Measurements from ENCODE around the gene EEF1G. TPM values are rescaled to one million over a fixed set of nuclear protein-coding genes. Genes with fewer than 3 reads are reported as not detected.

EEF1G gene
- total RNA-seq, 1 donor from 2014 or later = 1,747 TPM

DNA sequence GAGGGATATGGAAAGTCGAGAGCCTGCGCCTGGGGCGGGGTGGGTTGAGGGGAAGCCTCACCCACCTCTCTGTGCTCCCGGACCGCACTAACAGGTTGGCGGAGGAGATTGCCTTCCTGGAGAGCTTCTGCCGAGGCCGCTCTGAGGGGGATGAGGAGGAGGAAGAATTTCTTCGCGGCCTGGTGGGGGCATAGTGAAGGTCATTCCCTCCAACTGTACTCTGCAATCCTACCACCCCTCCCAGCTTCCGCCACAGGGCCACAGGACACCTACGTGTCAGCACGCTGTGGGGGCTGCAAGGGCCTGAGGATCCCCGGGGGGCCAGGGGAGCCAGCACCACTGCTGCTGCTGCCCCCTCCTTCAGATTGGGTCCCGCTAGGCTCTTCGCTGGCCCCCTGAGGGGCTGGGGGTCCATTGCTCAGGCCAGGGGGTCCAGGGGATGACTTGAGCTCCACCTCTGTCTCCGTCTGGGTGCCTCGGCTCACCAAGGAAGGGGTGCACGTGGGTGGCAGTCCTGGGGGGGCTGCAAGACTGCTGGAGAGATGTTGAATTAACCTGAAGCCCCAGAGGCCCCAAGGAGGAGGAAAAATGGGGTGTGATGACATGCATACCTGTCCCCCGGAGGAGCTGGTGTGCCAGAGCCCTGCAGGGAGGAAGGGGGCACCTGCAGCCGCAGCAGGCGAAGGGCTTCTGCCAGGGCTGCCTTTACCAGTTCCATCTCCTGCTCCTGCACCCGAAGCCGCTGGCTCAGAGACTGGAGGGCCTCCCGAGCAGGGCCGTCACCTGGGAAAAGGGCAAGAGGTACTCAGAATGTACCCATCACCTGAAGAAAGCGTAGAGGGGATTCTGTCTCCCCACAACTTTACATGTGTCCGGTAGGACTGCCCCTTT, 37.4 kb upstream of the EEF1G start:
- Mint-ChIP-seq H3K27me3 (ENCODE audit: low read depth) (no peaks in the 10 kb centered on the region), H3K4me1 (peaks cover 21% of the 10 kb centered on the region), H3K27ac (peak overlapping the region; percentile 94), H3K4me3 (peak overlapping the region; percentile 90), H3K9me3 (no peaks in the 10 kb centered on the region), H3K36me3 (peaks cover 6% of the 10 kb centered on the region)
- TF ChIP-seq, protein P1, sequence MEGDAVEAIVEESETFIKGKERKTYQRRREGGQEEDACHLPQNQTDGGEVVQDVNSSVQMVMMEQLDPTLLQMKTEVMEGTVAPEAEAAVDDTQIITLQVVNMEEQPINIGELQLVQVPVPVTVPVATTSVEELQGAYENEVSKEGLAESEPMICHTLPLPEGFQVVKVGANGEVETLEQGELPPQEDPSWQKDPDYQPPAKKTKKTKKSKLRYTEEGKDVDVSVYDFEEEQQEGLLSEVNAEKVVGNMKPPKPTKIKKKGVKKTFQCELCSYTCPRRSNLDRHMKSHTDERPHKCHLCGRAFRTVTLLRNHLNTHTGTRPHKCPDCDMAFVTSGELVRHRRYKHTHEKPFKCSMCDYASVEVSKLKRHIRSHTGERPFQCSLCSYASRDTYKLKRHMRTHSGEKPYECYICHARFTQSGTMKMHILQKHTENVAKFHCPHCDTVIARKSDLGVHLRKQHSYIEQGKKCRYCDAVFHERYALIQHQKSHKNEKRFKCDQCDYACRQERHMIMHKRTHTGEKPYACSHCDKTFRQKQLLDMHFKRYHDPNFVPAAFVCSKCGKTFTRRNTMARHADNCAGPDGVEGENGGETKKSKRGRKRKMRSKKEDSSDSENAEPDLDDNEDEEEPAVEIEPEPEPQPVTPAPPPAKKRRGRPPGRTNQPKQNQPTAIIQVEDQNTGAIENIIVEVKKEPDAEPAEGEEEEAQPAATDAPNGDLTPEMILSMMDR (IDR thresholded peaks at IDR 0.05; ENCODE audit: unreplicated experiment) = no peak
- no peak for DNase-seq (ENCODE audit: low spot score in 2 of 2, unreplicated experiment in 2 of 2)

DNA sequence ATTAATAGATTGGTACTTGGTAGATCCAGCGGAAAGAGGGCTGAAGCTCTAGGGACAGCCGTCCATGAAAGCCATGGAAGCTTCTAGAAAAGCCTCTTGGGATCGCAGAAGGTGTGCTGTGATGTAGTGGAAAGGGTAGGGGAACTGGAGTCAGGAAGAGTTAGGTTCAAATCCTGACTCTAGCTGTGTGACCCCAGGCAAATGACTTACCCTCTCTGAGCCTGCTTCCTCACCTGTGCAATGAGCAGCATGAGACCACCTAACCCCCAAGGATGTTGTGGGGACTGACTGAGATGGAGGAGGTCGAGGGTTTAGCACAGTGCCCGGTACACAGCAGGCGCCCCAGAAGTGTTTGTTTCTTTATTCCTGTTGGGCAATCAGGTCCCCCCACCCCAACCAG, 36.7 kb upstream of the EEF1G start:
- no peak overlapping the region for H3K27ac Mint-ChIP-seq

DNA sequence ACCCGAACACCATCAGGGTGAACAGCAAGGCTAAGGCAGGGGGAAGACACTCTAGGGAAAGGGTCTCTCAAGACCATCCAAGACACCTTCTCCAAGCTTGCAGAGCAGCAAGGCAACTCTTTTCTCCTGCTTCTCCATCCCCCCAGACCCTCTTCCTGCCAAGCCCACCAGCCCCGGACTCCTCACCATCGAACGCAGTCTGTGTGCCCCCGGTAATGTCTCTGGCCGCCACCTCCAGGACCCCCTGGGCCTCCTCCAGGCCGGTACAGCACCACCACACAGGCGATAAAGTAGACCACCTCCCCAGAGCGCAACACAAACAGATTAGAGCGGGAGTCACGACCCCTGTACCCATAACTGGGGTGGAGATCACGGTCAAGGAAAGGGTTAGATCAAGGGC, 35.1 kb upstream of the EEF1G start:
- TF ChIP-seq, protein P1 (IDR thresholded peaks at IDR 0.05; ENCODE audit: unreplicated experiment) = no peak
- Mint-ChIP-seq H3K36me3 (peaks cover 10% of the 10 kb centered on the region), H3K4me1 (peaks cover 21% of the 10 kb centered on the region), H3K27me3 (ENCODE audit: low read depth) (no peaks in the 10 kb centered on the region), H3K4me3 (no peak overlapping the region), H3K9me3 (no peaks in the 10 kb centered on the region), H3K27ac (no peak overlapping the region)
- DNase-seq (ENCODE audit: low spot score in 2 of 2, unreplicated experiment in 2 of 2) = no peak

More for the DNA sequence above, 36.7 kb upstream of the EEF1G start:
- Mint-ChIP-seq H3K9me3 (no peaks in the 10 kb centered on the region), H3K4me3 (peak overlapping the region; percentile 33), H3K27me3 (ENCODE audit: low read depth) (no peaks in the 10 kb centered on the region), H3K36me3 (peaks cover 6% of the 10 kb centered on the region), H3K4me1 (peaks cover 21% of the 10 kb centered on the region)
- no peak for DNase-seq (ENCODE audit: low spot score in 2 of 2, unreplicated experiment in 2 of 2)
- TF ChIP-seq, protein P1 (IDR thresholded peaks at IDR 0.05; ENCODE audit: unreplicated experiment) = no peak

DNA sequence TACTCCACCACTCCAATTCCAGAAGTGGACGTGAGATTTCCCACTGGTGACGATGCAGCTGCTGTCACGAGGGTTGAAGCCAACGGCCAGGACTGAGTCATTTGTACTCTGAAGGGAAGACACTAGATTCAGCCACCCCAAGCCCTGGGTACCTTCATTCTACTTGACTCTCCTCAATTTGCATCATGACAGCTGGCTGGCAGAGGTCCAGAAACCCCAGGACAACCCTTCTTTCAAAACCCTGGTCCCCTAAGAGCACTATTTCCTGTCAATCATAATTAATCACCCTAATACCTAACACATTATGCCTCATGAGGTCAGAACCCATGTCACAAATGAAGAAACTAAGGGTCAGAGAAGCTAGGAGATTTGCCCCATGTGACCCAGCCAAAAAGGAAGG, 34.0 kb upstream of the EEF1G start:
- Mint-ChIP-seq H3K27ac (no peak overlapping the region), H3K36me3 (peaks cover 10% of the 10 kb centered on the region), H3K9me3 (no peaks in the 10 kb centered on the region), H3K4me3 (no peak overlapping the region), H3K27me3 (ENCODE audit: low read depth) (peaks cover 4% of the 10 kb centered on the region), H3K4me1 (peaks cover 27% of the 10 kb centered on the region)
- TF ChIP-seq, protein P1 (IDR thresholded peaks at IDR 0.05; ENCODE audit: unreplicated experiment) = no peak
- no peak for DNase-seq (ENCODE audit: low spot score in 2 of 2, unreplicated experiment in 2 of 2)

DNA sequence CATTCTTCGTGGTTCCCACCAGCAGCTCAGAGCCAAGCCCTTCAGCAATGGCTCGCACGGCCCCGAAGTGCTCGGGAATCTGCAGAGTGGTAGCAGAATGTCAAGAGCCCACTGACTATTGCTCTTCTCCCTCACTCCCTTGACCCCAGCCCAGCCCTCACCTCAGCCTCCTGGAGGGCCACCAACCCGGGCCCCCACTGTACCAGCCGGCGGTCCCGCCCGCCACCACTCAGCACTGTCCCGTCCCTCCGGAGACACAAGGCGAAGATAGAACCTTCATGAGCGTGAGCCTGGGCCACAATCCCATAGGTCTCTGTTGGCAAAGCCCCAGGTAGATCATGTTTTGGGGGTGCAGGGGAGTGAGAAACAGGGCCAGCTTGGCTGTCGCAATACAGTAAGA, 32.2 kb upstream of the EEF1G start:
- Mint-ChIP-seq H3K27ac (no peak overlapping the region), H3K27me3 (ENCODE audit: low read depth) (peaks cover 4% of the 10 kb centered on the region), H3K36me3 (peaks cover 10% of the 10 kb centered on the region), H3K4me3 (no peak overlapping the region), H3K4me1 (peaks cover 19% of the 10 kb centered on the region), H3K9me3 (no peaks in the 10 kb centered on the region)
- TF ChIP-seq, protein P1 (IDR thresholded peaks at IDR 0.05; ENCODE audit: unreplicated experiment) = no peak
- no peak for DNase-seq (ENCODE audit: low spot score in 2 of 2, unreplicated experiment in 2 of 2)

Data from mesothelial cell of epicardium (in vitro differentiated cells).